HepG2 (cell line): ENCODE results near the gene ITPR1. TPM values are rescaled to one million over a fixed set of nuclear protein-coding genes. Genes with fewer than 3 reads are reported as not detected.
A peak's percentile ranks its signal among the peaks of the same experiment; 100 is the strongest.

Source experiments
- ARNTL ChIP-seq: sonication (generic); formaldehyde crosslinking; IDR thresholded peaks from 2 replicates; pipeline ENCODE4 v1.4.0; 2020; ENCODE audit warnings: mild to moderate bottlenecking, missing genetic modification reagents
- CBX1 ChIP-seq: IDR thresholded peaks from one replicate; pipeline ENCODE4 v1.6.1; 2016; ENCODE audit warnings: antibody characterized with exemption, low read depth
- EHMT2 ChIP-seq: fragments of 200-600 bp; sonication (generic); IDR thresholded peaks from 2 replicates; pipeline ENCODE4 v1.7.0; 2017; ENCODE audit warnings: antibody characterized with exemption, low read depth, low read length, borderline replicate concordance
- FOXA1 ChIP-seq, 2 experiments: fragments of 450-650 bp in 1 of 2; sonication (generic) in 1 of 2; formaldehyde crosslinking in 1 of 2; IDR thresholded peaks; 2 replicates each; pipeline versions ENCODE4 v1.4.0 to v1.6.1; 2016 to 2020; ENCODE audit warnings: missing genetic modification reagents in 1 of 2
- GPBP1L1 ChIP-seq: sonication (generic); formaldehyde crosslinking; IDR thresholded peaks from 2 replicates; pipeline ENCODE4 v1.5.0; 2020; ENCODE audit warnings: mild to moderate bottlenecking, missing genetic modification reagents
- POLR2A ChIP-seq, 2 experiments: IDR thresholded peaks; 2 replicates each; pipeline ENCODE4 v1.6.1; 2011; ENCODE audit warnings: low read depth in 2 of 2, low read length in 2 of 2, mild to moderate bottlenecking in 1 of 2, moderate library complexity in 1 of 2; ENCODE audit not compliant: insufficient read depth in 1 of 2
- SRSF9 ChIP-seq: fragments of 200-400 bp; formaldehyde crosslinking; IDR thresholded peaks from 2 replicates; pipeline ENCODE4 v1.6.1; 2018; ENCODE audit warnings: borderline replicate concordance, mild to moderate bottlenecking, low read depth, low read length; ENCODE audit not compliant: insufficient read depth, poor library complexity, severe bottlenecking
- TGIF2 ChIP-seq: IDR thresholded peaks from 2 replicates; pipeline ENCODE4 v1.6.1; 2016; ENCODE audit warnings: control low read depth, missing compliant biosample characterization
- ZNF143 ChIP-seq: sonication (generic); formaldehyde crosslinking; IDR thresholded peaks from 2 replicates; pipeline ENCODE4 v1.4.0; 2020; ENCODE audit warnings: missing genetic modification reagents
- ZNF264 ChIP-seq: sonication (generic); formaldehyde crosslinking; IDR thresholded peaks from 2 replicates; pipeline ENCODE4 v1.4.0; 2020; ENCODE audit warnings: missing genetic modification reagents
- ZNF367 ChIP-seq: sonication (generic); formaldehyde crosslinking; IDR thresholded peaks from 2 replicates; pipeline ENCODE4 v1.4.0; 2020; ENCODE audit warnings: missing genetic modification reagents, borderline replicate concordance
- ZNF766 ChIP-seq: sonication (generic); formaldehyde crosslinking; IDR thresholded peaks from 2 replicates; pipeline ENCODE4 v1.5.0; 2020; ENCODE audit warnings: missing genetic modification reagents, borderline replicate concordance
- ZUFSP ChIP-seq: sonication (generic); formaldehyde crosslinking; IDR thresholded peaks from 2 replicates; pipeline ENCODE4 v1.9.0; 2021; ENCODE audit warnings: missing genetic modification reagents, mild to moderate bottlenecking, borderline replicate concordance
- polyA plus RNA-seq, 8 experiments: library from polyadenylated mRNA; depleted of rRNA in 3 of 8; stranded (reverse) in 7 of 8; unstranded in 1 of 8; fragments of >200 nt; fragmentation: Illumina TruSeq in 4 of 8; extraction: Trizol in 4 of 8; gene quantifications; 2 replicates each; pipeline versions ENCODE4 v1.2.1 to v1.2.3, GENCODE V29; 2011 to 2016; ENCODE audit warnings: low read depth in 4 of 8, missing spikeins in 1 of 8, mixed read lengths in 1 of 8; ENCODE audit not compliant: insufficient read depth in 1 of 8
- total RNA-seq, 5 experiments: library from RNA; depleted of rRNA; stranded (reverse); fragments of >200 nt; fragmentation: Illumina TruSeq; extraction: Trizol; gene quantifications; 2 replicates each; pipeline ENCODE4 v1.2.3, GENCODE V29; 2016; ENCODE audit warnings: low read depth in 1 of 5
- TF ChIP-seq, protein P1 (sequence below): sonication (generic); formaldehyde crosslinking; IDR thresholded peaks from 2 replicates; pipeline ENCODE4 v1.4.0; 2020; ENCODE audit warnings: missing genetic modification reagents
- TF ChIP-seq, protein P2 (sequence below): sonication (generic); formaldehyde crosslinking; IDR thresholded peaks from 2 replicates; pipeline ENCODE4 v1.4.0; 2020; ENCODE audit warnings: low read depth, missing genetic modification reagents
- TF ChIP-seq, protein P3 (sequence below): IDR thresholded peaks from 2 replicates; pipeline ENCODE4 v1.6.1; 2016; ENCODE audit warnings: missing compliant biosample characterization, missing genetic modification reagents, borderline replicate concordance

ITPR1 gene
- total and polyA plus RNA-seq, 2 of the 13 experiments (the other 11 are each of a cell fraction or from before 2014, with no cell fraction given), result 10.0 to 11.4 TPM

GRCh38 chr3:4466741-4467521 is 26.2 kb upstream of the ITPR1 start, which contains the start of gene SUMF1 (continued):
- TF ChIP-seq EHMT2 (no peak), FOXA1 (IDR thresholded peaks at IDR 0.05) (no peak), FOXA1 (CRISPR knock-in tag; IDR thresholded peaks at IDR 0.05) (peak; percentile 41), ZNF766 (CRISPR knock-in tag) (peak; percentile 64; the same call in 1 of the 2 replicates), SRSF9 (no peak), ZUFSP (CRISPR knock-in tag) (no peak), CBX1 (no peak), ZNF367 (peak; percentile 82; the same call in 1 of the 2 replicates), GPBP1L1 (CRISPR knock-in tag) (no peak), ZNF143 (CRISPR knock-in tag) (peak; percentile 70; the same call in 1 of the 2 replicates), ZNF264 (CRISPR knock-in tag) (no peak), TGIF2 (CRISPR knock-in tag) (peak; percentile 50; the same call in 1 of the 2 replicates), ARNTL (CRISPR knock-in tag) (peak; percentile 96), POLR2A (IDR thresholded peaks at IDR 0.05; ENCODE audit: insufficient read depth in 1 of 2, low read depth in 2 of 2, low read length in 2 of 2) (peak; percentile 91 to 97)
- TF ChIP-seq, protein P1, sequence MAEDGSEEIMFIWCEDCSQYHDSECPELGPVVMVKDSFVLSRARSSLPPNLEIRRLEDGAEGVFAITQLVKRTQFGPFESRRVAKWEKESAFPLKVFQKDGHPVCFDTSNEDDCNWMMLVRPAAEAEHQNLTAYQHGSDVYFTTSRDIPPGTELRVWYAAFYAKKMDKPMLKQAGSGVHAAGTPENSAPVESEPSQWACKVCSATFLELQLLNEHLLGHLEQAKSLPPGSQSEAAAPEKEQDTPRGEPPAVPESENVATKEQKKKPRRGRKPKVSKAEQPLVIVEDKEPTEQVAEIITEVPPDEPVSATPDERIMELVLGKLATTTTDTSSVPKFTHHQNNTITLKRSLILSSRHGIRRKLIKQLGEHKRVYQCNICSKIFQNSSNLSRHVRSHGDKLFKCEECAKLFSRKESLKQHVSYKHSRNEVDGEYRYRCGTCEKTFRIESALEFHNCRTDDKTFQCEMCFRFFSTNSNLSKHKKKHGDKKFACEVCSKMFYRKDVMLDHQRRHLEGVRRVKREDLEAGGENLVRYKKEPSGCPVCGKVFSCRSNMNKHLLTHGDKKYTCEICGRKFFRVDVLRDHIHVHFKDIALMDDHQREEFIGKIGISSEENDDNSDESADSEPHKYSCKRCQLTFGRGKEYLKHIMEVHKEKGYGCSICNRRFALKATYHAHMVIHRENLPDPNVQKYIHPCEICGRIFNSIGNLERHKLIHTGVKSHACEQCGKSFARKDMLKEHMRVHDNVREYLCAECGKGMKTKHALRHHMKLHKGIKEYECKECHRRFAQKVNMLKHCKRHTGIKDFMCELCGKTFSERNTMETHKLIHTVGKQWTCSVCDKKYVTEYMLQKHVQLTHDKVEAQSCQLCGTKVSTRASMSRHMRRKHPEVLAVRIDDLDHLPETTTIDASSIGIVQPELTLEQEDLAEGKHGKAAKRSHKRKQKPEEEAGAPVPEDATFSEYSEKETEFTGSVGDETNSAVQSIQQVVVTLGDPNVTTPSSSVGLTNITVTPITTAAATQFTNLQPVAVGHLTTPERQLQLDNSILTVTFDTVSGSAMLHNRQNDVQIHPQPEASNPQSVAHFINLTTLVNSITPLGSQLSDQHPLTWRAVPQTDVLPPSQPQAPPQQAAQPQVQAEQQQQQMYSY, result no peak
- TF ChIP-seq, protein P2, sequence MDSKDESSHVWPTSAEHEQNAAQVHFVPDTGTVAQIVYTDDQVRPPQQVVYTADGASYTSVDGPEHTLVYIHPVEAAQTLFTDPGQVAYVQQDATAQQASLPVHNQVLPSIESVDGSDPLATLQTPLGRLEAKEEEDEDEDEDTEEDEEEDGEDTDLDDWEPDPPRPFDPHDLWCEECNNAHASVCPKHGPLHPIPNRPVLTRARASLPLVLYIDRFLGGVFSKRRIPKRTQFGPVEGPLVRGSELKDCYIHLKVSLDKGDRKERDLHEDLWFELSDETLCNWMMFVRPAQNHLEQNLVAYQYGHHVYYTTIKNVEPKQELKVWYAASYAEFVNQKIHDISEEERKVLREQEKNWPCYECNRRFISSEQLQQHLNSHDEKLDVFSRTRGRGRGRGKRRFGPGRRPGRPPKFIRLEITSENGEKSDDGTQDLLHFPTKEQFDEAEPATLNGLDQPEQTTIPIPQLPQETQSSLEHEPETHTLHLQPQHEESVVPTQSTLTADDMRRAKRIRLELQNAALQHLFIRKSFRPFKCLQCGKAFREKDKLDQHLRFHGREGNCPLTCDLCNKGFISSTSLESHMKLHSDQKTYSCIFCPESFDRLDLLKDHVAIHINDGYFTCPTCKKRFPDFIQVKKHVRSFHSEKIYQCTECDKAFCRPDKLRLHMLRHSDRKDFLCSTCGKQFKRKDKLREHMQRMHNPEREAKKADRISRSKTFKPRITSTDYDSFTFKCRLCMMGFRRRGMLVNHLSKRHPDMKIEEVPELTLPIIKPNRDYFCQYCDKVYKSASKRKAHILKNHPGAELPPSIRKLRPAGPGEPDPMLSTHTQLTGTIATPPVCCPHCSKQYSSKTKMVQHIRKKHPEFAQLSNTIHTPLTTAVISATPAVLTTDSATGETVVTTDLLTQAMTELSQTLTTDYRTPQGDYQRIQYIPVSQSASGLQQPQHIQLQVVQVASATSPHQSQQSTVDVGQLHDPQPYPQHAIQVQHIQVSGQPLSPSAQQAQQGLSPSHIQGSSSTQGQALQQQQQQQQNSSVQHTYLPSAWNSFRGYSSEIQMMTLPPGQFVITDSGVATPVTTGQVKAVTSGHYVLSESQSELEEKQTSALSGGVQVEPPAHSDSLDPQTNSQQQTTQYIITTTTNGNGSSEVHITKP, result no peak; the same call in 1 of the 2 replicates
- TF ChIP-seq, protein P3, sequence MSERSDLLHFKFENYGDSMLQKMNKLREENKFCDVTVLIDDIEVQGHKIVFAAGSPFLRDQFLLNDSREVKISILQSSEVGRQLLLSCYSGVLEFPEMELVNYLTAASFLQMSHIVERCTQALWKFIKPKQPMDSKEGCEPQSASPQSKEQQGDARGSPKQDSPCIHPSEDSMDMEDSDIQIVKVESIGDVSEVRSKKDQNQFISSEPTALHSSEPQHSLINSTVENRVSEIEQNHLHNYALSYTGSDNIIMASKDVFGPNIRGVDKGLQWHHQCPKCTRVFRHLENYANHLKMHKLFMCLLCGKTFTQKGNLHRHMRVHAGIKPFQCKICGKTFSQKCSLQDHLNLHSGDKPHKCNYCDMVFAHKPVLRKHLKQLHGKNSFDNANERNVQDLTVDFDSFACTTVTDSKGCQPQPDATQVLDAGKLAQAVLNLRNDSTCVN (CRISPR knock-in tag), result 0 out of 2 replicates have a peak, but pooled peaks have one; percentile 55
